Breast epithelium (tissue), 3 donors: ENCODE data around the gene SCN1B.
"Not testable (repeated sequence)": the region's sequence is repeated elsewhere in the genome, so short reads cannot be mapped to it uniquely, and the experiment has no call there.

ENCODE experiments used
- POLR2A ChIP-seq: fragments of 450-650 bp; IDR thresholded peaks from one replicate; pipeline ENCODE4 v1.6.1; 2016; ENCODE audit warnings: antibody characterized with exemption, mild to moderate bottlenecking, moderate library complexity
- POLR2AphosphoS5 ChIP-seq, 3 donors: sonication (generic); formaldehyde crosslinking; IDR thresholded peaks; one replicate each; pipeline ENCODE4 v1.6.1; 2017; ENCODE audit warnings: antibody characterized with exemption in 3 of 3
- TF ChIP-seq, protein P1 (sequence below), 3 donors: fragments of 450-650 bp; IDR thresholded peaks; one replicate each; pipeline ENCODE4 v1.5.1; 2016 to 2017; ENCODE audit warnings: antibody characterized with exemption in 3 of 3, mild to moderate bottlenecking in 3 of 3, moderate library complexity in 3 of 3

DNA sequence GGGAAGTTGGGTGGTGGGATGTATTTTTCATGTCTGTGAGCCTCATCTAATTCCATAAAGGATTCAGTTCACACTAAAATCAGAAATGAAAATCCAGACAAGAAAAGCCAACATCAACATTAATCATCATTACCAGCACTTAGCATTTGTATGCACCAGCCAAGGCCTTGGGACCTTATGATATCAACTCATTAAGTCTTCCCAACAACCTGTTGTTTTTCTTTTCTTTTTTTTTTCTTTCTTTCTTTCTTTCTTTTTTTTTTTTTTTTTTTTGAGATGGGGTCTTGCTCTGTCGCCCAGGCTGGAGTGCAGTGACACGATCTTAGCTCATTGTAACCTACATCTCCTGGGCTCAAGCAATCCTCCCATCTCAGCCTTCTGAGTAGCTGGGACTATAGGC, 20.4 kb downstream of the SCN1B start:
- not testable (repeated sequence) for TF ChIP-seq POLR2AphosphoS5 (IDR thresholded peaks at IDR 0.05); POLR2A
- TF ChIP-seq, protein P1, sequence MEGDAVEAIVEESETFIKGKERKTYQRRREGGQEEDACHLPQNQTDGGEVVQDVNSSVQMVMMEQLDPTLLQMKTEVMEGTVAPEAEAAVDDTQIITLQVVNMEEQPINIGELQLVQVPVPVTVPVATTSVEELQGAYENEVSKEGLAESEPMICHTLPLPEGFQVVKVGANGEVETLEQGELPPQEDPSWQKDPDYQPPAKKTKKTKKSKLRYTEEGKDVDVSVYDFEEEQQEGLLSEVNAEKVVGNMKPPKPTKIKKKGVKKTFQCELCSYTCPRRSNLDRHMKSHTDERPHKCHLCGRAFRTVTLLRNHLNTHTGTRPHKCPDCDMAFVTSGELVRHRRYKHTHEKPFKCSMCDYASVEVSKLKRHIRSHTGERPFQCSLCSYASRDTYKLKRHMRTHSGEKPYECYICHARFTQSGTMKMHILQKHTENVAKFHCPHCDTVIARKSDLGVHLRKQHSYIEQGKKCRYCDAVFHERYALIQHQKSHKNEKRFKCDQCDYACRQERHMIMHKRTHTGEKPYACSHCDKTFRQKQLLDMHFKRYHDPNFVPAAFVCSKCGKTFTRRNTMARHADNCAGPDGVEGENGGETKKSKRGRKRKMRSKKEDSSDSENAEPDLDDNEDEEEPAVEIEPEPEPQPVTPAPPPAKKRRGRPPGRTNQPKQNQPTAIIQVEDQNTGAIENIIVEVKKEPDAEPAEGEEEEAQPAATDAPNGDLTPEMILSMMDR (IDR thresholded peaks at IDR 0.05): not testable (repeated sequence)
